Measurements from ENCODE around the gene SPON2.

The SPON2 gene

GRCh38 chr4:1203026-1203616, 30.7 kb upstream of the SPON2 start:
- Mint-ChIP-seq H3K9me3 (ENCODE audit: low read depth) (no peaks in the 10 kb centered on the region), H3K27ac (no peak overlapping the region), H3K4me1 (ENCODE audit: low read depth) (peaks cover 27% of the 10 kb centered on the region), H3K4me3 (no peak overlapping the region), H3K27me3 (no peaks in the 10 kb centered on the region), H3K36me3 (no peaks in the 10 kb centered on the region)

DNA sequence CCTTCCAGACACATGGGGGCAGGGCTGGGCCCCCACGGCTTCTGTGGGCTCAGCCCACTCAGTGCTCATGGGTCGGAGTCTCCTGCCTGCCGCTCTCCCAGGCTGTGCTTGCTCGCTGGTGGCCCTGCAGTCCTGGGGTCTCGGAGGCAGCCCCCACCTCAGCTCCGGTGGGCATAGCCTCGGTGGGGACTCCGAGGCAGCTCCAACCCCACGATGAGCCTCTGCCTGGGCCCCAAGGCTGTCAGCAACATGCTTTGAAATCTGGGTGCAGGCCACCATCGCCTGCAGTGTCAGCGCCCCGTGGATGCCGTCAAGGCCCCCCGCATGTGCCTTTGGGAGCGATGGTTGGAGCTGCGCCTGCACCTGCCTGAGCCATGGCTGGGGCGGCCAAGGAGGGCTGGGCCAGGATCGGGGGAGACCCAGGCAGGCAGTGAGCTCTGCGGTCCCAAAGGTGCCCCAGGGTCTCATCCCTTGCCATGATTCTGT, 30.2 kb upstream of the SPON2 start:
- Mint-ChIP-seq H3K4me3 (peak overlapping the region; percentile 84), H3K27ac (peak overlapping the region; percentile 97), H3K4me1 (ENCODE audit: low read depth) (peaks cover 27% of the 10 kb centered on the region), H3K9me3 (ENCODE audit: low read depth) (no peaks in the 10 kb centered on the region), H3K27me3 (no peaks in the 10 kb centered on the region), H3K36me3 (no peaks in the 10 kb centered on the region)

DNA sequence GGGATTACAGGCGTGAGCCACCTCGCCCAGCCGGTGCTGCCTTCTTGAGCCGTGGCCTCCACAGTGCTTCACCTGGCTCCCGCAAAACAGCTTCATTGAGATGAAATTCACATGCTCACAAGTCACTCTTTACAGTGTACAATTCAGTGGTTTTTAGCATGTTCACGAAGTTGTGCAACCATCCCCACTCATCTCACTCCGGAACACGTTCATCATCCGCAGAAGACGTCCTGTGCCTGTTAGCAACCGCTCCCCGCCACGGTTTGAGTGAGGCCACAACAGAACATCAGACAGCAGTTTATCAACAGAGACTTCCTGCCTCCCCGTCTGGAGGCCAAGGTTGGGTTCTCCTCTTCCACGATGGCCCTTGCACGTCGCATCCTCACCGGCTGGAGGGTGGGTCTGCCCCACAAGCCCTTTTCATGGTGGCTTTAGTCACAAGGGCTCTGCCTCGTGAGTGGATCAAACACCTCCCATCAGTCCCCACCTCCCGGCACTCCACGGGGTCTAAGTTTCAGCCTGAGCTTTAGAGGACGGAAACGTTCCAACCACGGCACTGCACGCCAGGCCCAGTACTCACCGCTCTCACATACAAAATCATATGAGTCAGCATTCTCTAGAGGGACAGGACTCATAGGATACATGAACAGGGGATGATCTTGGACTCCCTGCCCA, 29.6 kb upstream of the SPON2 start:
- Mint-ChIP-seq H3K27me3 (no peaks in the 10 kb centered on the region), H3K4me1 (ENCODE audit: low read depth) (peaks cover 27% of the 10 kb centered on the region), H3K4me3 (peak overlapping the region; percentile 84), H3K27ac (peak overlapping the region; percentile 97), H3K9me3 (ENCODE audit: low read depth) (no peaks in the 10 kb centered on the region), H3K36me3 (no peaks in the 10 kb centered on the region)

DNA sequence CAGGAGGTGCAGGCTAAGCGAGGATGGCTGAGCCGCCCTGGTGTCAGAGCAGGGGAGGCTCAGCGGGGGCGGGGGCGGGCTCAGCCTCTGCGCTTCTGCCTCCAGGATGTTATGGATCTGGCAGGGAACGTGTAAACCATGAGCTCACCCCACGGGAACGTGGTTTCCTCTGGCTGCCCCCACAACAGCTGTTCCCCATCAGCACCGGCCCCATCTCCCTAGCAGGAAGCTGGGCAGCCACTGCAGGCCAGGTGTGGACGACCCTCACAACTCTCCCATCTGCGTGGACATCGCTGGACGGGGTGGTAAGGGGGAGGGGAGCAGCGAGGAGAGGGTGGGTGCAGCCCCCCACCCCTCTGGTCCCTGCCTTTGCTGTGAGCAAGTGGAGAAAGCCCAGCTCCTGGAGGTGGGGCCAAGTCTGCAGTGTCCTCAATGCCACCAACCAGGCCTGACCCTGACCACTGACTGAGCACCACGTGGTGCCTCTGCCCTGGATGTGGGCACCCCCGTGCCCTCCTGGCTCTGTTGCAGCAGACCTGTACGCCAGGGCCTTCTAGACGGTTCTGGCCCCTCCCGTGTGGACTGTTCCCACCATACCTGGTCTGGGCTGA, 28.1 kb upstream of the SPON2 start:
- no peaks in the 10 kb centered on the region for H3K9me3 Mint-ChIP-seq (ENCODE audit: low read depth)
- H3K27me3 Mint-ChIP-seq: no peaks in the 10 kb centered on the region
- peak overlapping the region; percentile 84 for H3K4me3 Mint-ChIP-seq
- no peaks in the 10 kb centered on the region for H3K36me3 Mint-ChIP-seq
- H3K4me1 Mint-ChIP-seq (ENCODE audit: low read depth): peaks cover 27% of the 10 kb centered on the region
- H3K27ac Mint-ChIP-seq: no peak overlapping the region

DNA sequence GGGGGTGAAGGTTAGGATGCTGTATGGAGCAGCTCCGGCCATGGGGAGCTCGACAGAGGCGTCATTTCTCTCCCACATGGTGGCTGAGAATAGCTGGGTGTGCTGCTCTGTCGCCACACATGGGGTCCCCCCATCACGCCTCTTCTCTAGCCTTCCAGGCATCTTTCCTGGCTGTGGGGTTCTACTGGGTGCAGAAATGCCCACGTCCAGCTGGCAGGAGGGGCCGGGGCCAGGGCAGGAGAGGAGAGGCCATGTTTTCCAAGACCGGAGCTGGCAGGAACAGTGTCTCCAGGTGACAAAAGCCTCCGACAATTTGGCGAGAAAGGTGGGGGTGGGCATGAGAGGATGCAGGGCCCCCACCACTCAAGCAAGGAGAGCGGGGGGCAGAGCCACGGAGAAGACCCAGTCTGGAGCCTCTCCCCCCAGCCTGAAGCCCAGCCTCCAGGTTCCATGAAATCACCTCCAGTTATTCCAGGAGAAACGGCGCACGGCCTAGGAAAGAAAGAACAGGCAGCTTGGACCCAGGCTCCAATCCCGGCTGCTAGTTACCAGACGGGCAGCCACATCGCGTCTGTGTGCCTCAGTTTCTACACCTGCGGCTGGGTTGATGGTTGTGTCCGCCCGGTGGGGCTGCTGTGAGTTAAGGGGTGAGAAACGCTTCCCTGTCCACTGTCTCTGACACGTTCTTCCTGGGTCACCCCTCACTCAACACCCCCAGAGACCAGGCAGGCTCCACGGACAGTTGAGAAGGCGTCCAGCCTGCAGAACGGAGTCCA, 27.4 kb upstream of the SPON2 start:
- Mint-ChIP-seq H3K27me3 (no peaks in the 10 kb centered on the region), H3K27ac (no peak overlapping the region), H3K4me3 (peak overlapping the region; percentile 84), H3K9me3 (ENCODE audit: low read depth) (no peaks in the 10 kb centered on the region), H3K4me1 (ENCODE audit: low read depth) (peaks cover 27% of the 10 kb centered on the region), H3K36me3 (no peaks in the 10 kb centered on the region)

- no peak overlapping the region for H3K4me3 Mint-ChIP-seq
- H3K27me3 Mint-ChIP-seq: no peaks in the 10 kb centered on the region
- H3K4me1 Mint-ChIP-seq (ENCODE audit: low read depth): peaks cover 20% of the 10 kb centered on the region
- no peaks in the 10 kb centered on the region for H3K36me3 Mint-ChIP-seq
- no peaks in the 10 kb centered on the region for H3K9me3 Mint-ChIP-seq (ENCODE audit: low read depth)
- H3K27ac Mint-ChIP-seq: no peak overlapping the region
Measured at GRCh38 chr4:1198098-1198844, 25.9 kb upstream of the SPON2 start.

GRCh38 chr4:1196421-1197183, 24.2 kb upstream of the SPON2 start:
- H3K9me3 Mint-ChIP-seq (ENCODE audit: low read depth): no peaks in the 10 kb centered on the region
- H3K27me3 Mint-ChIP-seq: no peaks in the 10 kb centered on the region
- H3K4me3 Mint-ChIP-seq: no peak overlapping the region
- peak overlapping the region; percentile 8 for H3K27ac Mint-ChIP-seq
- H3K4me1 Mint-ChIP-seq (ENCODE audit: low read depth): peaks cover 8% of the 10 kb centered on the region
- no peaks in the 10 kb centered on the region for H3K36me3 Mint-ChIP-seq

DNA sequence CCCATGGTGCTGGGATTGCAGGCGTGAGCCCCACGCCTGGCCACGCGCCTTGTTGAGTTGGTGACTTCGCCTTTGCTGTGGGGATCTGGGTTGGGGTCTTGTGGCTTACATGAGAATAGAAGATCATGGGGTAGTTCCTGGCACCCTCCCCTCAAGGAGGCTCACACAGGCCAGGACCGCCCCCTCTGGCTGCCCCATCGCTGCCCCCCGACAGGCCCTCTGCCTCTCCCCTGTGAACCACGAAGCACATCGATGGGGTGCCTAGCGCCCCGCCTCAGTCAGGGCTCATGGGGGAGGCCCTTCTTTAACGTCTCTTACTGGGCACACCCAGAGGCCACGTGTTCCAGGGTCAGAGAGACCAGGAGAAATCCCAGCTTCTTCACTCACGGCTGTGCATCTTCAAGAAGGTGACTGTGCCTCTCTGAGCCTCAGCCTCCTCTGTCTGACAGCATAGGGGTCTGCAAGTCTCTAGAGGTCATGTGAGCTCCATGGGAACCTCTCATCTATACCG, 23.6 kb upstream of the SPON2 start:
- peaks cover 3% of the 10 kb centered on the region for H3K4me1 Mint-ChIP-seq (ENCODE audit: low read depth)
- no peak overlapping the region for H3K27ac Mint-ChIP-seq
- H3K4me3 Mint-ChIP-seq: no peak overlapping the region
- no peaks in the 10 kb centered on the region for H3K27me3 Mint-ChIP-seq
- H3K9me3 Mint-ChIP-seq (ENCODE audit: low read depth): no peaks in the 10 kb centered on the region
- peaks cover 4% of the 10 kb centered on the region for H3K36me3 Mint-ChIP-seq

DNA sequence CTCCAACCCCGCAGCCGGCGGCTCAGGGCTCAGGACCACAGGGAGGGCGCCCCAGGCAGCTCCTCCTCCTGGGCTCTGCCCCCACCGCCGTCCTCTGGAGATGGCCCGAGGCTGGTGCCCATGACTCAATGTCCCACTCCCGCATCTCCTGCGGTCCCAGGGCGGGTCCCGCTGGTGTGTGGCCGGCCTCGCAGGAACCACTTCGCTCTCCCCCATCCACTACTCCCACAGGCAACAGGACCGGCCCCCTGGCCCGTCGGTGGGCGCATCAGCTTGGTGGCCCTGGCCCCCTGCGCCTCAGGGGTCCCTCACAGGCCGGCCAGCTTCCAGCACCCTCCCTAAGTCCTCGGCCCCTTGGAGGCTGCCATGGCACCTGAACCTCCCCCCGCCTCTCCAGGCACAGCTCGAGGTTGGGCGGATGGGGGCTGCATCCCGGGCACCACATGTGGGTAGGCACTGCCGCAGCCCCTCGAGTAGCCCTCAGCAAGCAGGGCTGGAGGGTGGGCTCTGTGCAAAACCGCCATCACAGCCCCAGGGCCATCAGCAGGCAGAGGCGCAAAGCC, 22.8 kb upstream of the SPON2 start:
- no peaks in the 10 kb centered on the region for H3K9me3 Mint-ChIP-seq (ENCODE audit: low read depth)
- no peaks in the 10 kb centered on the region for H3K27me3 Mint-ChIP-seq
- H3K4me3 Mint-ChIP-seq: no peak overlapping the region
- no peak overlapping the region for H3K27ac Mint-ChIP-seq
- H3K36me3 Mint-ChIP-seq: peaks cover 4% of the 10 kb centered on the region
- H3K4me1 Mint-ChIP-seq (ENCODE audit: low read depth): peaks cover 2% of the 10 kb centered on the region

DNA sequence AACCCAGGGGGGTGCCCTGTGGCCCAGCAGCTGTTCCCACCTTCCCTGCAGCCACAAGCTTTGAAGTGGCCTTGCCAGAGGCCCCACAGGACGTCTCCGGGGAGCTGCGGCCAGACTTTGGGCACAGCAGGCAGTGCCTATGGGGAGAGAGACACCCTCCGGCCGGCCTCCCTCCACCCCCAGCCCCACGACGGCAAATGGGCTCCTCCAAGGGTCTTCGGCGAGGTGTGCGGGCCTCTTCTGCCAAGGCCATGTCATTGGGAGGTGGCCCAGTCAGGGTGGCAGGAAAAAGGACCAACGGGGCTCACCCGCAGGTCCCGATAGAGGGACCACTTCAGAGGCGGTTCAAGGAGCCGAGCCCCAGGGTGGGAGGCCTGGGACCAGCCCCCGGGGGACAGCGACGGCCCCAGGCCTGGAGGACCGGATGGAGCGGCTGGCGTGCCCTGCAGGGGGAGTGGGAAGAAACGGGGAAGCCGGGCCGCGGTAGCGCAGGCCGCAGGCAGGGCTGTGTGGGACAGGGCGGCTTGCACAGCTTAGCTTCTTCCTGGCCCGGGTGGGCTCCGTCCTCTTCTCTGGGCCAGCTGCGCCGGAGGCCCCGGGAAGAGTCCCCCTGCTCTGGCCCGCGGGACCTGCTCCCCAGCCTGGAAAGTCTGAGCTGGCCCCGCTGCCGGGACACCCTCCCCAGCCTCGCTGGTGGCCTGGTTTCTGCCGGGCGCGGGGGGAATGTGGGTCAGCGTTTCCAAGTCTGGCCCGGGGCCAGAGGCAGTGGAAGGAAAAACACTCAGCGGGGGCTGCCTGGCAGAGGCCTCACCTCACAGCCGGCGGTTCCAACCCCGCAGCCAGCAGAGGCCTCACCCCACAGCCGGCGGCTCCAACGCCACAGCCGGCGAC, 21.9 kb upstream of the SPON2 start:
- Mint-ChIP-seq H3K4me3 (no peak overlapping the region), H3K4me1 (ENCODE audit: low read depth) (peaks cover 2% of the 10 kb centered on the region), H3K36me3 (peaks cover 4% of the 10 kb centered on the region), H3K27me3 (no peaks in the 10 kb centered on the region), H3K27ac (no peak overlapping the region), H3K9me3 (ENCODE audit: low read depth) (no peaks in the 10 kb centered on the region)

GRCh38 chr4:1193206-1194009, 21.0 kb upstream of the SPON2 start:
- no peak overlapping the region for H3K27ac Mint-ChIP-seq
- no peaks in the 10 kb centered on the region for H3K27me3 Mint-ChIP-seq
- H3K36me3 Mint-ChIP-seq: peaks cover 4% of the 10 kb centered on the region
- no peaks in the 10 kb centered on the region for H3K9me3 Mint-ChIP-seq (ENCODE audit: low read depth)
- no peak overlapping the region for H3K4me3 Mint-ChIP-seq
- H3K4me1 Mint-ChIP-seq (ENCODE audit: low read depth): no peaks in the 10 kb centered on the region

DNA sequence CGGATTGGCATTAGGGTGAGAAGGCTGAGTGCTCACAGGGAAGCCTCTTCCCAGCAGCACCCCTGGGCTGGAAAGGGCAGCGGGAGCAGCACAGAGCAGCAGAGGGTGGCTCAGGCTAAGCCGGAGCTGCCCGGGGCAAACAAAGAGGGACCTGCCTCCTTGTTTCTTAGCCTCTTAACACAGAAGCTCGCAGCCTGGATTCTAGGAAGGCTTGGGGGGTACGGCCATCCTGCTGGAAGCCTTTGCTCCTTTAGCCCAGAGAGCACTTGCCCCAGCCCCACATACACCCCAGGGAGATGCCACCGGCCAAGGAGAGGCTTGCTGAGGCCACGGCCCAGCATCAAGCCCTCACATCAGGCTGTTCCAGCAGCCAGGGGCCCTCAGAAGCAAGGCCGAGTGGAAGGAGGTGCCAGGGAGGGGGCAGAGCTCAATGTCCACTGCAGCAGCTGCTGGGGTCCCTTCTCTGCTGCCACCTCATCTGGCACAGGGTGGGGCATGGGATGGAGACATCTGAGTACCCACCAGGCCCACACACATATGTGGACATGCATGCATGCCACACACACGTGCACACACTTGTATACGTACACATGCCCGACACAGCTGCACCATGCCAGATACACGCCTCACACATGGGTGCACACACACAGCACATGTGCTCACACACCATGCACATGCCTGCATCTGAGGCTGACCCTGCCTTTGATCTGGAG, 20.3 kb upstream of the SPON2 start:
- Mint-ChIP-seq H3K4me3 (no peak overlapping the region), H3K27me3 (no peaks in the 10 kb centered on the region), H3K9me3 (ENCODE audit: low read depth) (no peaks in the 10 kb centered on the region), H3K4me1 (ENCODE audit: low read depth) (no peaks in the 10 kb centered on the region), H3K27ac (no peak overlapping the region), H3K36me3 (peaks cover 4% of the 10 kb centered on the region)
